Right lobe of liver (tissue), 6 donors: ENCODE measurements around the gene CHST11. TPM values are rescaled to one million over a fixed set of nuclear protein-coding genes. Genes with fewer than 3 reads are reported as not detected.
"Not testable (repeated sequence)": the region's sequence is repeated elsewhere in the genome, so short reads cannot be mapped to it uniquely, and the experiment has no call there.

Experiments used
- ATAC-seq, 4 donors: fragments of 200-7000 bp; cut with Tn5 transposase; one replicate each; pipeline ENCODE4 v1.9.1; 2020; ENCODE audit warnings: mild to moderate bottlenecking in 4 of 4, moderate library complexity in 4 of 4
- DNase-seq, 3 donors: peaks; one replicate each; pipeline ENCODE4 v3.0.0-alpha.2; 2020
- H3K27ac ChIP-seq, 3 donors: fragments of 200-600 bp; one replicate each; pipeline ENCODE4 v1.8.0; 2022
- H3K27me3 ChIP-seq, 2 donors: fragments of 200-600 bp; one replicate each; pipeline ENCODE4 v1.8.0; 2022
- H3K36me3 ChIP-seq, 4 donors: fragments of 200-600 bp; sonication (generic) in 1 of 4; one replicate each; pipeline versions ENCODE4 v1.5.1 to v1.8.0; 2017 to 2022; ENCODE audit warnings: control low read depth in 1 of 4
- H3K4me1 ChIP-seq, 4 donors: fragments of 200-600 bp; sonication (generic) in 1 of 4; one replicate each; pipeline versions ENCODE4 v1.5.1 to v1.8.0; 2017 to 2022; ENCODE audit warnings: control low read depth in 1 of 4
- H3K4me3 ChIP-seq, 3 donors: fragments of 200-600 bp; one replicate each; pipeline ENCODE4 v1.8.0; 2022
- H3K9me3 ChIP-seq, 4 donors: fragments of 200-600 bp; sonication (generic) in 1 of 4; one replicate each; pipeline versions ENCODE4 v1.5.1 to v1.8.0; 2017 to 2022; ENCODE audit warnings: control low read depth in 1 of 4
- CTCF ChIP-seq, 4 donors: fragments of 200-600 bp in 3 of 4; fragments of 450-650 bp in 1 of 4; IDR thresholded peaks; one replicate each; pipeline versions ENCODE4 v1.5.1 to v1.8.0; 2016 to 2022; ENCODE audit warnings: antibody characterized with exemption in 4 of 4, mild to moderate bottlenecking in 2 of 4
- POLR2A ChIP-seq: fragments of 450-650 bp; IDR thresholded peaks from one replicate; pipeline ENCODE4 v1.6.1; 2017; ENCODE audit warnings: antibody characterized with exemption, mild to moderate bottlenecking
- WGBS: methylation state at CpG from one replicate; pipeline ENCODE4 v1.1.6; 2018; ENCODE audit warnings: low coverage, low lambda C conversion rate; ENCODE audit not compliant: insufficient coverage; ENCODE audit errors: missing lambda C conversion rate; 5-methylcytosine and 5-hydroxymethylcytosine counted together
- intact Hi-C, 2 donors: fragments of 100-400 bp; cut with DNase I; formaldehyde crosslinking; loops; one replicate each; pipeline versions ENCODE4 v1.11.2 to v1.14.1; 2022
- total RNA-seq, 6 experiments: library from RNA; depleted of rRNA in 2 of 6; stranded (reverse); fragments of >200 nt in 2 of 6; fragmentation: NEBNext Ultra II Directional in 3 of 6; extraction: Animal tissue kit (Norgen Biotek cat#: 25700) in 3 of 6; gene quantifications; one replicate each; pipeline versions ENCODE4 v1.1.0 to v1.2.4, GENCODE V29; 2016 to 2023
- donor health status: DM: no; HTN: yes; CAD: no.
- donor health status: DM: no; HTN: no; CAD: no.
- donor health status: DM: no; HTN: no; CAD: no.
- donor health status: DM: no; HTN: yes; CAD: no.
- donor health status: DM: no; HTN: yes; CAD: no.

CHST11 gene
- total RNA-seq, 6 experiments from 2014 or later = 0.57 to 10.4 (median 3.5) TPM

- WGBS = 80% methylated on average over 3 of the region's 5 CpGs
- no peak for TF ChIP-seq CTCF (IDR thresholded peaks at IDR 0.05)
- TF ChIP-seq POLR2A = no peak
- no peaks in the 10 kb centered on the region for H3K9me3 ChIP-seq
- intact Hi-C loops = no loop called here
- no peak overlapping the region for H3K27ac ChIP-seq
- DNase-seq (no peak), ATAC-seq (no peak)
- H3K4me1 ChIP-seq = no peaks in the 10 kb centered on the region
- H3K27me3 ChIP-seq = no peaks in the 10 kb centered on the region
- no peak overlapping the region for H3K4me3 ChIP-seq
- H3K36me3 ChIP-seq = no peaks in the 10 kb centered on the region
These were observed 104.1 kb downstream of the CHST11 start for GRCh38 chr12:104560881-104561280.

- Histone ChIP-seq H3K27ac (no peak overlapping the region), H3K9me3 (no peaks in the 10 kb centered on the region), H3K4me3 (no peak overlapping the region), H3K4me1 (no peaks in the 10 kb centered on the region), H3K27me3 (no peaks in the 10 kb centered on the region), H3K36me3 (no peaks in the 10 kb centered on the region)
- intact Hi-C loops = no loop called here
- DNase-seq (no peak), ATAC-seq (no peak)
- TF ChIP-seq CTCF (IDR thresholded peaks at IDR 0.05) (no peak), POLR2A (no peak)
- 67% methylated on average over 1 of the region's 4 CpGs for WGBS
These were observed 106.0 kb downstream of the CHST11 start for GRCh38 chr12:104562763-104563162.

GRCh38 chr12:104564662-104565061, 107.9 kb downstream of the CHST11 start:
- H3K27ac ChIP-seq, H3K4me1 ChIP-seq, intact Hi-C loops, H3K27me3 ChIP-seq, DNase-seq, H3K4me3 ChIP-seq, ATAC-seq, H3K9me3 ChIP-seq, H3K36me3 ChIP-seq: not testable (repeated sequence)
- 52% methylated on average over 3 of the region's 3 CpGs for WGBS

GRCh38 chr12:104565606-104566243, 109.0 kb downstream of the CHST11 start:
- intact Hi-C loops = no loop called here
- ATAC-seq = no peak
- no peaks in the 10 kb centered on the region for H3K27me3 ChIP-seq
- no peak for TF ChIP-seq CTCF (IDR thresholded peaks at IDR 0.05)
- TF ChIP-seq POLR2A = no peak
- no peaks in the 10 kb centered on the region for H3K9me3 ChIP-seq
- no peaks in the 10 kb centered on the region for H3K36me3 ChIP-seq
- WGBS = 89% methylated on average over 3 of the region's 8 CpGs
- no peak overlapping the region for H3K27ac ChIP-seq
- H3K4me3 ChIP-seq = no peak overlapping the region
- DNase-seq = no peak
- no peaks in the 10 kb centered on the region for H3K4me1 ChIP-seq

GRCh38 chr12:104566244-104566993, 109.7 kb downstream of the CHST11 start:
- no peak overlapping the region for H3K27ac ChIP-seq
- no peak for ATAC-seq
- intact Hi-C loops = no loop called here

More at GRCh38 chr12:104566244-104566993, 109.7 kb downstream of the CHST11 start:
- TF ChIP-seq POLR2A (no peak), CTCF (IDR thresholded peaks at IDR 0.05) (no peak)
- Histone ChIP-seq H3K36me3 (no peaks in the 10 kb centered on the region), H3K4me3 (no peak overlapping the region), H3K27me3 (no peaks in the 10 kb centered on the region), H3K9me3 (no peaks in the 10 kb centered on the region), H3K4me1 (no peaks in the 10 kb centered on the region)
- WGBS = 63% methylated on average over 6 of the region's 6 CpGs
- DNase-seq = no peak
